Neural cell (in vitro differentiated cells): Measurements from ENCODE around the gene NANOS3. TPM values are rescaled to one million over a fixed set of nuclear protein-coding genes. Genes with fewer than 3 reads are reported as not detected.

Experiments
- H2AFZ ChIP-seq: fragments of 200-600, 300-800 bp; sonication (generic), shearing (Covaris generic); 2 replicates; pipeline ENCODE4 v1.6.0; 2014; ENCODE audit warnings: low read depth, mild to moderate bottlenecking, antibody characterized with exemption, low read length, moderate library complexity
- H3F3A ChIP-seq: fragments of 200-600 bp; shearing (Covaris generic); 2 replicates; pipeline ENCODE4 v1.6.1; 2016; ENCODE audit warnings: mild to moderate bottlenecking, moderate library complexity, mixed read lengths, antibody characterized with exemption, low read length; ENCODE audit not compliant: insufficient read depth, poor library complexity, severe bottlenecking
- H3K27ac ChIP-seq: fragments of 200-600, 300-800 bp; sonication (generic), shearing (Covaris generic); 2 replicates; pipeline ENCODE4 v1.5.1; 2014; ENCODE audit warnings: mild to moderate bottlenecking, low read length, moderate library complexity
- H3K27me3 ChIP-seq: fragments of 300-800, 200-600 bp; sonication (generic), shearing (Covaris generic); 2 replicates; pipeline ENCODE4 v1.6.0; 2014; ENCODE audit warnings: mild to moderate bottlenecking, low read depth, low read length, moderate library complexity; ENCODE audit not compliant: insufficient read depth
- H3K36me3 ChIP-seq: fragments of 300-800, 200-600 bp; sonication (generic), shearing (Covaris generic); 2 replicates; pipeline ENCODE4 v1.5.1; 2014; ENCODE audit warnings: mild to moderate bottlenecking, antibody characterized with exemption, low read length, moderate library complexity; ENCODE audit not compliant: insufficient read depth
- H3K4me2 ChIP-seq: fragments of 300-800, 200-600 bp; sonication (generic), shearing (Covaris generic); 2 replicates; pipeline ENCODE4 v1.6.0; 2014; ENCODE audit warnings: mild to moderate bottlenecking, low read length
- H3K4me3 ChIP-seq: fragments of 300-800, 200-600 bp; sonication (generic), shearing (Covaris generic); 2 replicates; pipeline ENCODE4 v1.5.1; 2014; ENCODE audit warnings: mild to moderate bottlenecking, low read length, moderate library complexity
- H3K79me2 ChIP-seq: fragments of 200-600 bp; shearing (Covaris generic); replicated peaks from 2 replicates; pipeline ENCODE4 v1.6.0; 2014; ENCODE audit warnings: mild to moderate bottlenecking, low read length, moderate library complexity; ENCODE audit not compliant: insufficient read depth
- H3K9ac ChIP-seq: fragments of 300-800, 200-600 bp; sonication (generic), shearing (Covaris generic); 2 replicates; pipeline ENCODE4 v1.6.1; 2016; ENCODE audit warnings: mild to moderate bottlenecking, low read length, mixed read lengths
- H3K9me2 ChIP-seq: fragments of 200-600 bp; shearing (Covaris generic); 2 replicates; pipeline ENCODE4 v1.6.1; 2016; ENCODE audit warnings: mild to moderate bottlenecking, low read length, mixed read lengths; ENCODE audit not compliant: insufficient read depth
- H3K9me3 ChIP-seq: fragments of 200-600, 300-800 bp; sonication (generic), shearing (Covaris generic); 2 replicates; pipeline ENCODE4 v1.6.1; 2016; ENCODE audit warnings: mild to moderate bottlenecking, mixed run types, low read length, moderate library complexity, mixed read lengths
- H4K20me1 ChIP-seq: fragments of 200-600 bp; shearing (Covaris generic); 2 replicates; pipeline ENCODE4 v1.6.1; 2016; ENCODE audit warnings: mild to moderate bottlenecking, mixed run types; ENCODE audit not compliant: insufficient read depth
- EP300 ChIP-seq: fragments of 450-650 bp; conservative IDR thresholded peaks from 2 replicates; pipeline ENCODE4 v1.6.1; 2014; ENCODE audit warnings: antibody characterized with exemption, mild to moderate bottlenecking, moderate library complexity; ENCODE audit not compliant: poor library complexity, severe bottlenecking
- EZH2 ChIP-seq: fragments of 200-600, 300-800 bp; shearing (Covaris generic), sonication (generic); IDR thresholded peaks from 2 replicates; pipeline ENCODE4 v1.6.1; 2014; ENCODE audit warnings: antibody characterized with exemption, low read length, borderline replicate concordance, mild to moderate bottlenecking; ENCODE audit not compliant: insufficient read depth, poor library complexity, severe bottlenecking
- MXI1 ChIP-seq: fragments of 450-650 bp; conservative IDR thresholded peaks from 2 replicates; pipeline ENCODE4 v1.6.1; 2014; ENCODE audit warnings: antibody characterized with exemption, mild to moderate bottlenecking; ENCODE audit not compliant: poor library complexity, severe bottlenecking
- POLR2AphosphoS5 ChIP-seq: IDR thresholded peaks from 2 replicates; pipeline ENCODE4 v1.6.1; 2012
- RAD21 ChIP-seq: fragments of 450-650 bp; conservative IDR thresholded peaks from 2 replicates; pipeline ENCODE4 v1.6.1; 2014; ENCODE audit warnings: antibody characterized with exemption, mild to moderate bottlenecking, moderate library complexity
- SMC3 ChIP-seq: fragments of 450-650 bp; conservative IDR thresholded peaks from 2 replicates; pipeline ENCODE4 v1.6.1; 2014; ENCODE audit warnings: antibody characterized with exemption, mild to moderate bottlenecking, moderate library complexity; ENCODE audit not compliant: poor library complexity
- TAF1 ChIP-seq: IDR thresholded peaks from 2 replicates; pipeline ENCODE4 v1.6.1; 2012; ENCODE audit warnings: low read depth
- polyA plus RNA-seq: library from polyadenylated mRNA; depleted of rRNA; stranded (reverse); fragments of >200 nt; gene quantifications from 2 replicates; pipeline ENCODE4 v1.2.3, GENCODE V29; 2014
- TF ChIP-seq, protein P1 (sequence below): fragments of 450-650 bp; IDR thresholded peaks from 2 replicates; pipeline ENCODE4 v1.5.1; 2014; ENCODE audit warnings: antibody characterized with exemption, mild to moderate bottlenecking, moderate library complexity; ENCODE audit not compliant: poor library complexity, severe bottlenecking
- TF ChIP-seq, protein P2 (sequence below): IDR thresholded peaks from 2 replicates; pipeline ENCODE4 v1.6.1; 2012; ENCODE audit warnings: borderline replicate concordance

NANOS3 gene
- polyA plus RNA-seq, 1 donor from 2014 or later: 3.2 TPM

DNA sequence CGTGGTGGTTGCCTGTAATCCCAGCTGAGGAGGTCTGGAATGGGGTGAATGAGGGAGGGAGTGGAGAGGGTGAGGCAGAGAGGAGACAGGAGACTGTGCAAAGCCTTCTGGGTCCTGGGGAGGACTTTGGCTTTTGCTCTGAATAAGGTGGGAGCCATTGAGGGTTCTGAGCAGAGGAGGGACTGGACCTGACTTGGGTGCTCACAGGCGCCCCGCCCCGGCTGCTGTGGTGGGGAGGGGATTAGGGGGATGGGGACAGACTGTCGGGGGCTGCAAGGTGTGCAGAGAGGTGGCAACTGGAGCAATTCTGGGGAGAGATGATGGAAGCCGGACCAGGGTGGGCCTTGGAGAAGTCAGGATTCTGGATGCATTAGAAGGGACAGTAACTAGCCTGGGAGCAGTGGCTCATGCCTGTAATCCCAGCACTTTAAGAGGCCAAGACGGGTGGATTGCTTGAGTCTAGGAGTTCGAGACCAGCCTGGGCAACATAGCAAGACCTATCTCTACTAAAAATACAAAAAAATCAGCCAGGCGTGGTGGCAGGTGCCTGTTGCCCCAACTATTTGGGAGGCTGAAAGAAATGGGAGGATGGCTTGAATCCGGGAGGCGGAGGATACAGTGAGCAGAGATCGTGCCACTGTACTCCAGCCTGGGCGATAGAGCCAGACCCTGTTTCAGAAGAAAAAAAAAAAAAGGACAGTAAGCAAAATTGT is 16.1 kb upstream of the NANOS3 start:
- H3K9me3 ChIP-seq: no peaks in the 10 kb centered on the region
- no peak overlapping the region for H2AFZ ChIP-seq
- no peaks in the 10 kb centered on the region for H3F3A ChIP-seq
- no peaks in the 10 kb centered on the region for H3K36me3 ChIP-seq
- H3K27ac ChIP-seq: no peak overlapping the region
- TF ChIP-seq, protein P1, sequence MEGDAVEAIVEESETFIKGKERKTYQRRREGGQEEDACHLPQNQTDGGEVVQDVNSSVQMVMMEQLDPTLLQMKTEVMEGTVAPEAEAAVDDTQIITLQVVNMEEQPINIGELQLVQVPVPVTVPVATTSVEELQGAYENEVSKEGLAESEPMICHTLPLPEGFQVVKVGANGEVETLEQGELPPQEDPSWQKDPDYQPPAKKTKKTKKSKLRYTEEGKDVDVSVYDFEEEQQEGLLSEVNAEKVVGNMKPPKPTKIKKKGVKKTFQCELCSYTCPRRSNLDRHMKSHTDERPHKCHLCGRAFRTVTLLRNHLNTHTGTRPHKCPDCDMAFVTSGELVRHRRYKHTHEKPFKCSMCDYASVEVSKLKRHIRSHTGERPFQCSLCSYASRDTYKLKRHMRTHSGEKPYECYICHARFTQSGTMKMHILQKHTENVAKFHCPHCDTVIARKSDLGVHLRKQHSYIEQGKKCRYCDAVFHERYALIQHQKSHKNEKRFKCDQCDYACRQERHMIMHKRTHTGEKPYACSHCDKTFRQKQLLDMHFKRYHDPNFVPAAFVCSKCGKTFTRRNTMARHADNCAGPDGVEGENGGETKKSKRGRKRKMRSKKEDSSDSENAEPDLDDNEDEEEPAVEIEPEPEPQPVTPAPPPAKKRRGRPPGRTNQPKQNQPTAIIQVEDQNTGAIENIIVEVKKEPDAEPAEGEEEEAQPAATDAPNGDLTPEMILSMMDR: no peak
- TF ChIP-seq SMC3: no peak
- TF ChIP-seq TAF1: no peak
- TF ChIP-seq EP300: no peak
- no peak for TF ChIP-seq MXI1
- TF ChIP-seq POLR2AphosphoS5: no peak
- TF ChIP-seq EZH2: no peak
- TF ChIP-seq, protein P2, sequence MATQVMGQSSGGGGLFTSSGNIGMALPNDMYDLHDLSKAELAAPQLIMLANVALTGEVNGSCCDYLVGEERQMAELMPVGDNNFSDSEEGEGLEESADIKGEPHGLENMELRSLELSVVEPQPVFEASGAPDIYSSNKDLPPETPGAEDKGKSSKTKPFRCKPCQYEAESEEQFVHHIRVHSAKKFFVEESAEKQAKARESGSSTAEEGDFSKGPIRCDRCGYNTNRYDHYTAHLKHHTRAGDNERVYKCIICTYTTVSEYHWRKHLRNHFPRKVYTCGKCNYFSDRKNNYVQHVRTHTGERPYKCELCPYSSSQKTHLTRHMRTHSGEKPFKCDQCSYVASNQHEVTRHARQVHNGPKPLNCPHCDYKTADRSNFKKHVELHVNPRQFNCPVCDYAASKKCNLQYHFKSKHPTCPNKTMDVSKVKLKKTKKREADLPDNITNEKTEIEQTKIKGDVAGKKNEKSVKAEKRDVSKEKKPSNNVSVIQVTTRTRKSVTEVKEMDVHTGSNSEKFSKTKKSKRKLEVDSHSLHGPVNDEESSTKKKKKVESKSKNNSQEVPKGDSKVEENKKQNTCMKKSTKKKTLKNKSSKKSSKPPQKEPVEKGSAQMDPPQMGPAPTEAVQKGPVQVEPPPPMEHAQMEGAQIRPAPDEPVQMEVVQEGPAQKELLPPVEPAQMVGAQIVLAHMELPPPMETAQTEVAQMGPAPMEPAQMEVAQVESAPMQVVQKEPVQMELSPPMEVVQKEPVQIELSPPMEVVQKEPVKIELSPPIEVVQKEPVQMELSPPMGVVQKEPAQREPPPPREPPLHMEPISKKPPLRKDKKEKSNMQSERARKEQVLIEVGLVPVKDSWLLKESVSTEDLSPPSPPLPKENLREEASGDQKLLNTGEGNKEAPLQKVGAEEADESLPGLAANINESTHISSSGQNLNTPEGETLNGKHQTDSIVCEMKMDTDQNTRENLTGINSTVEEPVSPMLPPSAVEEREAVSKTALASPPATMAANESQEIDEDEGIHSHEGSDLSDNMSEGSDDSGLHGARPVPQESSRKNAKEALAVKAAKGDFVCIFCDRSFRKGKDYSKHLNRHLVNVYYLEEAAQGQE: no peak
- TF ChIP-seq RAD21: no peak
- no peaks in the 10 kb centered on the region for H3K9me2 ChIP-seq
- no peak overlapping the region for H3K4me3 ChIP-seq
- no peaks in the 10 kb centered on the region for H3K27me3 ChIP-seq
- no peak overlapping the region for H3K4me2 ChIP-seq
- no peaks in the 10 kb centered on the region for H4K20me1 ChIP-seq
- H3K9ac ChIP-seq: no peak overlapping the region
- H3K79me2 ChIP-seq: no peaks in the 10 kb centered on the region

DNA sequence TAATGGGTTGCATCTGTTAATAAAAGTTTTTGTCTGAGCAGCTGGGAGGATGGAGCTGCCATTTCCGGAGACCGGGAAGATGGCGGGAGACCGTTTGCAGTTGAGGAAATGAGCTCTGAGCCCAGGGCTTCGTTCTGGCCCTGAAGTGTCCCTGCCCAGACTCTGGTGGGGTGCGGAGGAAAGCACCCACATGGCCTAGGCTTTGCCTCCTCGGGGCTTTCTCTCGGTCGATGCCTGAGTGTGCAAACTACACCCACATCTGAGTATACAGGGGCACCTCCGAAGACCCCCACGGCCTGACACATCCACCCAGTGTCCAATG is 15.6 kb upstream of the NANOS3 start:
- TF ChIP-seq RAD21: no peak
- TF ChIP-seq EP300: no peak
- TF ChIP-seq, protein P1: no peak
- TF ChIP-seq, protein P2: no peak
- TF ChIP-seq TAF1: no peak
- TF ChIP-seq POLR2AphosphoS5: no peak
- TF ChIP-seq MXI1: no peak
- no peak for TF ChIP-seq EZH2
- TF ChIP-seq SMC3: no peak

More for the DNA sequence above, 15.6 kb upstream of the NANOS3 start:
- Histone ChIP-seq H3K4me3 (no peak overlapping the region), H3K4me2 (no peak overlapping the region), H3K79me2 (no peaks in the 10 kb centered on the region), H3K27me3 (no peaks in the 10 kb centered on the region), H3F3A (no peaks in the 10 kb centered on the region), H3K36me3 (no peaks in the 10 kb centered on the region), H4K20me1 (no peaks in the 10 kb centered on the region), H3K9ac (no peak overlapping the region), H3K9me3 (no peaks in the 10 kb centered on the region), H3K9me2 (no peaks in the 10 kb centered on the region), H2AFZ (no peak overlapping the region), H3K27ac (no peak overlapping the region)
